8988T (cell line): ENCODE data around the gene SFTPD.
"Not testable (repeated sequence)": the region's sequence is repeated elsewhere in the genome, so short reads cannot be mapped to it uniquely, and the experiment has no call there.

Experiments used
- DNase-seq: peaks from one replicate; pipeline ENCODE4 v3.0.0; 2011

The SFTPD gene

DNA sequence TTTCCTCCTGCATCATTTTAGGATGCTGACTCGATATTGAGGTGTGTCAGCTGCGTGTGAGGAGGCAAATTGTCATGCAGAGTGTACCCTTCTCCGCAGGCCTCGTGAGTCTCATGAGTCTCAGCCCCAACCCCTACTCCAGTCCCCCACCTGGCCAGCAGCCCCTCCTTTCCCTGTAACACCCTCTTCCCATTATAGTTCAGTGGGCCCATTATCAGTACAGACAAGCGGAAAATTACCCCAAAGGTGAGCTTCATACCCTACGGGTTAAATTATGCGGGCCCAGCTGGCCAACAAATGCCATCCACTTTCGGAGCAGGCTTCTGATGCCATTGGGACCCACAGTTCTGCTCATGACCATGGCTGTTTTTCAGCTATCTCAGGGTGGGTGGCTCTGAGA is 25.2 kb downstream of the SFTPD start:
- DNase-seq: no peak

DNA sequence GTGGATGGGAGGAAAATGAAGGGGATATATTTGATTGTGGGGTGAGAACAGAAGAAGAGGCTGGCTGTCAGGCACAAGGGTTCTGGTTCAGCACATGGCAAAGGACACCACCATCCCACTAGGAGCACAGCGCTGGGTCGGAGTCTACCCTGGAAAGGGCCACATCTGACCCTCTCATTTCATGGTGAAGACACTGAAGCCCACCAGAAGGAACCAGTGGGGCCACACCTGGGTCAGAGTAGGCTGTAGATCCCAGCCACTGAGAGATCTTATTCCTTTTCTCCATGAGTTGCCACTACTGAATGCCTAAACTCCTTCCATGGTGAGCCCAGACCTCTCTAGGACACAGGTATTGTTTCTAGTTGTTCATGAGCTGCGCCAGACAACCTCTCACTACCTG is 25.8 kb downstream of the SFTPD start:
- no peak for DNase-seq

DNA sequence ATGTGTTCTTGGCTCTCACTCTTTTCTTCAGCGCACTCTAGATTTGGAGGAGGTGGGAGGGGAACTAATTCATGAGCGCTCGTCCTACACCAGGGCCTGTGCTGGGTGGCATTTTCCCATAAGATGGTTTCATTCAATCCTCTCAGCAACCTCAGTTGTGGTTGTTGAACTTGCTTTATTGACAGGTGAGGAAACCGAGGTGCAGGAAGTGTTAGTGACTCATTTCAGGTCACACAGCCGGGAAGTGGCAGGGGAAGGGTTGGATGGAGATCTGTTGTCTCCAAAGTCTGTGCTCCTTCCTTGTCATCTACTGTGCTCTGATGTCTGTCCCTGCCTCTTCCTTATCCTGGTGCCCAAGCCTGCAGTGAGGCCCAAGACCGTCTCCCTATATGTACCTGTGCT is 26.9 kb downstream of the SFTPD start:
- not testable (repeated sequence) for DNase-seq

DNA sequence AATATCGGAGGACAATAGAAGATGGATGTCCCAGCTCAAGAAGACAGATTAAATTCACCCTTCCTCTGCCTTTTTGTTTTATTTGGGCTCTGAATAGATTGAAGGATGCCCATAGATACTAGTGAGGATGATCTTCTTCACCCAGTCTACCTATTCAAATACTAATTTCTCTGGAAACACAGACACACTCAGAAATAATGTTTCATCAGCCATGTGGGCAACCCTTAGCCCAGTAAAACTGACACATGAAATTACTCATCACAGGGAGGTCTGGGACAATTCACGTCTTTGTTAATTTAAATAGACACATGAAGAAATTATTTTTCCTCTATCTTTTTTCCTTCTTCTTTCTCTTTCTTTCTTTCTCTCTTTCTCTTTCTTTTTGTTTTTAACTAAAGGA is 33.1 kb downstream of the SFTPD start:
- not testable (repeated sequence) for DNase-seq

DNA sequence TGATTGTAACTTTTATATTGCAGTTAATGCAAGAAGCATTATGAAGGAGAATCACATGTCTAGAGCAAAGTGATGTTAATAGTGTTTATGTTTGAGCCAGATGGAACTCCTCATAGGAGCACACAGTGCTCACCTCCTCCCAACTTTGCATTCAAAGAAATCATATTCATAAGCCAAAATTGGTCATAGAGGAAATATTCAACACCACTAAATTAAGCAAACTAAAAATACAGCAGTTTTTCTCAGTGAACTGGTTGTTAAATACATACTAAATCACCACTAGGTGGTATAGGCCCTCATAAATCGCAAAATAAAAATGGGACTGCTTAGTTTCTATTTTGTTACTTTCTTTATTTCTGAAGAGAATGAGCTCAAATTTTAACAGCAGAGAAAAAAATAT is 34.4 kb downstream of the SFTPD start:
- not testable (repeated sequence) for DNase-seq

DNA sequence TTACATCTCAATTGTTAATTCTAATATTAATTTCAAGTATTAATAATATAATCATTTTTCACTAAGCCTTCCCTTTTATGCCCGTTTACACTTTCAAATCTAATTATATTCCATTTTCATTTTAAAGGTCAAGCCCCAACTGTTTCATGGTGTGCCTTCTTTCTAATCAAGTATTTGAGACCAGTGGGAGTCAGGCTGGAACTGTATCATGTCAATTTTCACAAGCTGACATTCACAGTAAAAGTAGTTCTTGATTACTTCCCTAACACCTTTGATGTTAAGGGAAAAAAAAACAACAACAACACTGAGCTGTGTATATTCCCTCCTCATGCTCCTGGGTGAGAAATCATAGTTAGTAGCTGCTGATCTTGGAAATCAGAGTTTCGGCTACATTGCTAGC is 38.1 kb downstream of the SFTPD start:
- no peak for DNase-seq

DNA sequence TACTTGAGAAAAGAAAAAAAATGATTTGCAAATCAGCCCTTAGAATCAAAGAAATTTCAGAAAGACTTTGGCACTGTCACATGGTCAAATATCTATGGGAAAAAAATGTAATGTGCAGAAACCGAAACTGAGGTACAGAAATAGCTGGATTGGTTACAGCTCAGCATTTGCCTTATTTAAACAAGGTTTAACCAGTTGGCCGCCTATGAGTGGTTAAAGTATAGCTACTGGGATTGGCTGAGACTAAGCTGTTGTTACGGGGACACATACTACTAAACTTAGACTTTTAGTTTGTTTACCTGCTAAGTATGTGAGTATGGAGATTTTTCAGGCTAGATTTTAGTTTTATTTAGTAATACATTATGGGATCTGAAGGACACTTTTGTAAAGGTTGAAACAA is 38.6 kb downstream of the SFTPD start:
- no peak for DNase-seq

DNA sequence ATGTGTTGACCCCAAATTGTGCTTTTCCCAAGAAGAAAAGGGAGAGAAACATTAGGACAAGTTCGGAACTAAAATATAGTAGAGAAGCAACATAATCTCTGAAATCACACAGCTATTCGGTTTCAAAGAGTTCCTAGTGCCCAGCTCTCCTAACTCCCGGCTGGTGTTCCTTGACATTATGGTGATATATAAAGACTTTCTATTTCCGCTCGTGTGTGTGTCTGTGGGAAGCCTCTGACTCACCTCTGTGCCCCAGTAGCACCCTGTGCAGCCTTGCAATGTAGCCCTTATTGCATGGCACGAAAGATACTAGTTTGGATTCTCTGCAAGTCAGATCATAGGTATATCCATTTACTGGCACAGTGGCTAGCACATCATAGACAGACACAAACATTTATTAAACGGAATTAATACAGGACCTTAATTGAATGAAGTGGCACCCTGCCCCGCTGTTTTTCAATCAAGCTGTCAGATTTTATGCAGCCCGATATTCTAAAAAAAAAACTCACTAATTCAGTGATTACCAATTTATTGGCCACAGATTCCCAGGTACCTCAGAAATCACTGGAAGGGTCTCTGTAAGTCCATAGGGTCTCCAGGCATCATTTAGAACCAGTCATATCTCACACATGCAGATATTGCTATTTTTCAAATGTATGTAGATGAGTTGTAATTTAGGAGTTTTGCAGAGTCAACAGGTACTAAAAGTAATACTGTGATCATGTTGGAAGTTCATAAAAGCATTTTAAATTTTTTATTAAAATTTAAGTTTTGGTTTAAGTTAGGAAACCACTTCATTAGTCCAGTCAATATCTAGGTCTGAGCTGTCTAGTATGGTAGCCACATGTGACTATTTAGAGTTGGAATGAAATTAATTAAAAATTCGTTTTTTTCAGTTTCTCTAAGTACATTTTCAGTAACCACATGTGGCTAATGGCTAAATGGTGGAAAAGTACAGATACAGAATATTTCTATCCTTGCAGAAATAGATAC is 43.3 kb downstream of the SFTPD start:
- no peak for DNase-seq

DNA sequence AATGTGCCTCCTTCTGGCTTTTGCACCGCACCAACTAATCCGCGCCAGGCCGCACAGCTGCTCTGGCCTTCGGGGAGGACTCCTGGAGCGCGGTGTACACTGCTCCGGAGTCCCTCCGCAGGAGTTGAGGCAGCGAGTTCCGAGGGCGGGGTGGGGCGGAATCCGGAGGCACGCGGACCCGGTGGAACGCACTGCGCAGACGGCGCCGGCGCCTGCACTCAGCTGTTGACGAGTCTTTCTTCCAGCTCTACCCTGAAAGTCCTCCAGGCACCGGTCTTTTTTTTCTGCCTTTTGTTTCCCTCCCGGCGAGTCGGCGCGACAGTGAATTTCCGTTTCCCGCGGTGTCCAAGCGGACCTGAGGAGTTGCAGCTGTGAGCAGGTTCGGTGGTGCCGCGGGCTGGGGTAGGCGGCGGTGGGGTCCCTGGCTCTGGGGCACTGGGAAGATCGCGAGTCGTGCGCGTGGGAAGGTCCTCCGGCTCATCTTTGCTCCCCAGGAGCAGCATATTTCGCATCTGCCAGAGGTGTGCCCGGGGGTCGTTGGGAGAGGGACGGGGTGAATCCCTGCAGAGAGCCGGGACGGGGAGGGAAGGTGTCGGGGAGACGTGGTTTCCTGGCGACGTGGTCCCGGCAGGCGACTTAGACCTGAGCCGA is 44.1 kb downstream of the SFTPD start:
- peak; percentile 33 for DNase-seq

DNA sequence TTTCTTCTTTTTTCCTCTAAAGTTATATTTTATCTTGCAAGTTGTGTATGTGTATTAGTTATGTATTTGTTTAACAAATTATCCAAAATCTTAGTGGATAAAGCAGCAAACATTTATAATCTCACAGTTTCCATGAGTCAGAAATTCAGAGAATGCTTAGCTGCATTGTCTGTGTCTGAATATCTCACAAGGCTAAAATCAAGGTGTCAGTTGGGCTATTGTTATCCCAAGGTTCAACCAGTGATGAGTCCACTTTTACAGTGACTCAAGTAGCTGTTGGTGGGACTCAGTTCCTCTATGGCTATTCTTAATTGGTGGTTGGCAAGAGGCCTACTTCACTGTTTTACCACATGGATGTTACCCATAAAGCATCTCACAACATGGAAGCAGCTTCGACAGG is 47.3 kb downstream of the SFTPD start:
- not testable (repeated sequence) for DNase-seq

DNA sequence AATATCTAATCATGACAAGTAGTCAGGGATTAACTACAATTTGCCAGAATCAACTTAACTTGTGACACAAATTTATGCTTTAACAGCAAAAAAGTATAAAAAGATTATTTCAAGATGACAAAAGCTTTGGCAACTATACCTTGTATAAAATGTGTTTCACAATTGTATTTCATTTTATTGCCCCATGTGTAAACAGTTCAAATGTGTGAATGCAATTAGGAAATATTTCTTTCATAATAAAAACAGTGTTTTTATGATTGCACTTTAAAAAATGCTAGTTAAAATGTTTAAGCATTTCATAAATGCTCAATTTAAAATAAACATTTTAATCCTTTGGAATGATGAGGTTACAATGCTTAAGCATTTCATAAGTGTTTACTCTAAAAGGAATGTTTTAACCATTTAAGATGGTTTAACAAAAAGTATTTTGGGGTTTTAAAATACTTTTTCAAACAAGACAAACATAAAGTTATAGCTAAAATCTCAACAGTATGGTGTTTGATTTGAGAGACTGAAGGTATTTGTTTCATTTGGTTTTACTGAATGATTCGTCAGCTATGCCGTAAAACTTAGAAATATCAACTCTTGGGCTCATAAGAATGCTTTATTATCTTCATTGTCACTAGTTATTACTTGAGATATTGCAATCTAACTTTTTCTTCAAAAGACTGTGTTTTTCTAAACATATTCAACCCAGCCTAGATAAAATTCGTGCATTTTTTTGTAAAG is 50.1 kb downstream of the SFTPD start:
- DNase-seq: no peak

DNA sequence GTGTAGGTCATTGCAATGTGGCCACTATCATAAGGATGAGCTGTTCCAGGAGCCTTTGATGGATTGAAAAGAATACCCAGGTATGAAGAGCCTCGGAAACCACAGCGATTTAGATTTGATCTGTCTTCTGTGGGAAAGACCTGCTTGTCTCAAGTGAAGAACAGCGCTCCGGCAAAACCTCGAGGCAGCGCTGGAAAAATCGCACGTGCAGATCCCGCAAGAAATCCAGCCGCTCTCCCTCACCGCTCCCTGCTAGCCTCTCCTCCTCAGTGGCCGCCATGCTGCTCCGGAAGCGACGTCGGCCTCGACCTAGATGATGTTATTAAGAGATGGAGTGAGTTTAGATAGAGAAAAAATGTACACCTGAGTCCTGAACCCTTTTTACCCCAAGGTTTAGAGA is 56.0 kb downstream of the SFTPD start:
- not testable (repeated sequence) for DNase-seq

DNA sequence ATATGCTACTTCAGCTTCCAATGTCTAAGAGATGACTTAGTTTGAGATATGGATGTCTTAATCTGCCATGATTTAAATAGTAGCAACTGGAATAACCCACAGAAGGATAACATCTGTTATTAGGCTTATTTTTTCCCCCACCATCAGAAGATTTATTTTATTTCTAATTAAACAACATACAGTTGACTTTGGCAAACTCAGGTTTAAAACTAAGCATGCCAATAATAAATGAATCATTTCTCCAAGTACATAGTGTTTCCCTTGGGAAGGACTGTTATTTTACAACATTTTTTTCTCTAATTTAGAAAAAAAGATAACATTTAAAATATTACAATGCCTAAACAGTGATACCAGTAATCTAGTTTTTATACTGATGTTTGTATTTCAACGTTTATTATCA is 58.4 kb downstream of the SFTPD start:
- DNase-seq: no peak

DNA sequence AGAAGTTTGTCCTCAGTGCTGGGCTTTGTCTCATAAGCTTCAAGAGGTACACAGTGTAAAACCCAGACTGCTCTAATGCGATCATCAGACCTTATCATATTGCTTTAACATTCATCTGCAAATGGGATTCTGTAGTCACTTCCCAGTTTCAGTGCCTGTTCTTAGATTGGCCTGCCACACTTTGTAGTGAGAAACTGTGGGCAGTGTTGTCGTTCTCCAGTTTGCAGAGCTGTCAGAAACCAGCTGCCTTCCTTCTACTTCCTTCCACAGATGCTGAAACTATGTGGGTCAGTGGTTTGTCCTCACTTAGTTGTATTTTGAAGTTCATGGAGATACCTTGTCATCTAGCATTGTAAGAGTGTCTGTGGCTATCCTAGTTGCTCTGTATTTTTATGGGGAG is 59.9 kb downstream of the SFTPD start:
- not testable (repeated sequence) for DNase-seq
